Fibroblast of the aortic adventitia (primary cell): Measurements from ENCODE around the gene RASA1. TPM values are rescaled to one million over a fixed set of nuclear protein-coding genes. Genes with fewer than 3 reads are reported as not detected.
A peak's percentile ranks its signal among the peaks of the same experiment; 100 is the strongest.

ENCODE experiments used
- DNase-seq: peaks from one replicate; pipeline ENCODE4 v3.0.0-alpha.2; 2010; ENCODE audit warnings: low read depth
- H3K4me3 ChIP-seq: 2 replicates; pipeline ENCODE4 v1.5.1; 2011; ENCODE audit warnings: low read depth, mild to moderate bottlenecking, control low read depth, low read length, moderate library complexity
- total RNA-seq: library from RNA; depleted of rRNA; stranded (reverse); fragments of >200 nt; gene quantifications from 2 replicates; pipeline ENCODE4 v1.2.3, GENCODE V29; 2012; ENCODE audit warnings: low replicate concordance
- TF ChIP-seq, protein P1 (sequence below): IDR thresholded peaks from 2 replicates; pipeline ENCODE4 v1.5.1; 2011; ENCODE audit warnings: mild to moderate bottlenecking, low read length, control low read depth, inconsistent platforms; ENCODE audit not compliant: insufficient read depth

The RASA1 gene
- total RNA-seq, 1 donor = 46.2 TPM

DNA sequence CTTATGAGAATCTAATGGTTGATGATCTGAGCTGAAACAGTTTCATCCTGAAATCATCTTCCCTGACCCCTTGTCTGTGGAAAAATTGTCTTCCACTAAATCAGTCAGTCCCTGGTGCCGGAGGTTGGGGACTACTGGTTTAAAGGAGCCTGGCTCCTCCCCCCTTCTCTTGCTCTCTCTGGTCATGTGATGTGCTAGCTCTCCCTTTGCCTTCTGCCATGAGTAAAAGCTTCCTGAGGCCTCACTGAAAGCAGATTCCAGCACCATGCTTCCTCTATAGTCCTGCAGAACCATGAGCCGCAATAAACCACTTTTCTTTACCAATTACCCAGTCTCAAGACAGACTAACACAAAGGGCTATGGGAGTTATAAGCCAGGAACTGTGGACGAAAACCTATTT is 54.7 kb downstream of the RASA1 start:
- no peak overlapping the region for H3K4me3 ChIP-seq
- DNase-seq = no peak
- TF ChIP-seq, protein P1, sequence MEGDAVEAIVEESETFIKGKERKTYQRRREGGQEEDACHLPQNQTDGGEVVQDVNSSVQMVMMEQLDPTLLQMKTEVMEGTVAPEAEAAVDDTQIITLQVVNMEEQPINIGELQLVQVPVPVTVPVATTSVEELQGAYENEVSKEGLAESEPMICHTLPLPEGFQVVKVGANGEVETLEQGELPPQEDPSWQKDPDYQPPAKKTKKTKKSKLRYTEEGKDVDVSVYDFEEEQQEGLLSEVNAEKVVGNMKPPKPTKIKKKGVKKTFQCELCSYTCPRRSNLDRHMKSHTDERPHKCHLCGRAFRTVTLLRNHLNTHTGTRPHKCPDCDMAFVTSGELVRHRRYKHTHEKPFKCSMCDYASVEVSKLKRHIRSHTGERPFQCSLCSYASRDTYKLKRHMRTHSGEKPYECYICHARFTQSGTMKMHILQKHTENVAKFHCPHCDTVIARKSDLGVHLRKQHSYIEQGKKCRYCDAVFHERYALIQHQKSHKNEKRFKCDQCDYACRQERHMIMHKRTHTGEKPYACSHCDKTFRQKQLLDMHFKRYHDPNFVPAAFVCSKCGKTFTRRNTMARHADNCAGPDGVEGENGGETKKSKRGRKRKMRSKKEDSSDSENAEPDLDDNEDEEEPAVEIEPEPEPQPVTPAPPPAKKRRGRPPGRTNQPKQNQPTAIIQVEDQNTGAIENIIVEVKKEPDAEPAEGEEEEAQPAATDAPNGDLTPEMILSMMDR = no peak

DNA sequence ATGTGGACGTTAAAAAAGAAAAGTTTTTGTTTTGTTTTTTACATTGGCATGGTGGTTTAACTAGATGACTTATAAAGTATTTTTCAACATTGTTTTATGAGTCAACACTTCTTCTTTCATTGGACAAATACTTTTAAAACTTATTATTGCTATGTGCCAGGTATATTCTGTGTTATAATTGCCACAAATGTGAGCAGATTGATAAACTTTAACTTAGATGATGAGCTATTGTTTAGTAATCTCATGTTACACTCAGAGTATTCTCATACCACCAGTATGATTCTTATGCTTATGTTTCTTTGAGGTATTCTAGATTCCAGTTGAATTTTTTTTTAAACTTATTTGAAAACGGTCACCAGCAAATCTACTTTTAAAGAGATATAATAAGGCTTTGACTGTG is 60.3 kb downstream of the RASA1 start:
- H3K4me3 ChIP-seq = no peak overlapping the region
- peak; percentile 9 for DNase-seq
- TF ChIP-seq, protein P1 = no peak

DNA sequence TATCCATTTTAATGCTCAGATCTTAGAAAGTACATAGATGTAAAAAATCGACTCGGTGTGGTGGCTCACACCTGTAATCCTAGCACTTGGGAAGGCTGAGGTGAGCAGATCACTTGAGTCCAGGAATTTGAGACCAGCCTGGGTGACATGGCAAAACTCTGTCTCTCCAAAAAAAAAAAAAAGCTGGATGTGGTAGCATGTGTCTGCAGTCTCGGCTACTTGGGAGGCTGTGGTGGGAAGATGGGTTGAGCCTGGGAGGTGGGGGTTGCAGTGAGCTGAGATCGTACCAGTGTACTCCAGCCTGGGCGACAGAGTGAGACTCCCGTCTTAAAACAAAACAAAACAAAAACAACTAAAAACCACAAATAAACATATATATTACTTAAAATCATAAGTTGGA is 61.4 kb downstream of the RASA1 start:
- no peak for DNase-seq
- TF ChIP-seq, protein P1 = no peak
- no peak overlapping the region for H3K4me3 ChIP-seq

DNA sequence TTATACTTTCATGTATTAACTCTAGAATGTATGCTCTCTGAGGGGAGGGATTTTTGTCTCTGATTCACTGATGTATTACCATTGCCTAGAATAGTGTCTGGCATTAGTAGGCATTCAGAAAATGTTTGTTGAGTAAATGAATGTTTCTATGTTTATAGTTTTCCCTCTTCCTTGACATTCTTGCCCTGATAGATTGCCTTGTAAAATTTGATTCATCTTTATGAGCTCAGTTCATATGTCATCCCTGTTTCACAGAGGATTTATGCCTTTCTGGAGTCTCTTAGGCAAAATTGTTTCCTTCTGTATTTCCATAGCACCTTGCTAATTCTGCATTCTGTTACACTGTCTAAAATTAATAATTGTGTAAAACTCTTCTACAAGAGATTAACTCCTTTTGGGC is 72.3 kb downstream of the RASA1 start:
- TF ChIP-seq, protein P1 = no peak
- H3K4me3 ChIP-seq = no peak overlapping the region
- no peak for DNase-seq

DNA sequence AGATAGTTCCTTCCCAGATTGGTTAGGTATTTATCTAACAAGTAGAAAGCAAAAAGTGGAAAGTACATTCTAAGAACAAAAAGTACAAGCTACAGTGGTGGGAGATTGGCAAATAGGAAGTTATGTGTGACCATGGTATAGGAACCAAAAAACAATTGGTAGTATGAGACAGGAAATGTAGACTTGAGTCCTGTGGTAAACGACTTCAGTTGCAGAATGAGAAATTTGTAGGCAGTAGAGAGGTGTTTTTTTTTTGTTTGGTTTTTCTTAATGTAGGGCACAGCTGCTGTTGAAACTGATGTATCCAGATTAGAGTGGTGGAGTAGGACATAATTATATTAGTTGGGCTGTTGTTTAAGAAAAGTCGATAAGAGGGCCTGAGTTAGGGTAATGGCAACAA is 73.0 kb downstream of the RASA1 start:
- no peak for DNase-seq
- TF ChIP-seq, protein P1 = no peak
- H3K4me3 ChIP-seq = no peak overlapping the region

DNA sequence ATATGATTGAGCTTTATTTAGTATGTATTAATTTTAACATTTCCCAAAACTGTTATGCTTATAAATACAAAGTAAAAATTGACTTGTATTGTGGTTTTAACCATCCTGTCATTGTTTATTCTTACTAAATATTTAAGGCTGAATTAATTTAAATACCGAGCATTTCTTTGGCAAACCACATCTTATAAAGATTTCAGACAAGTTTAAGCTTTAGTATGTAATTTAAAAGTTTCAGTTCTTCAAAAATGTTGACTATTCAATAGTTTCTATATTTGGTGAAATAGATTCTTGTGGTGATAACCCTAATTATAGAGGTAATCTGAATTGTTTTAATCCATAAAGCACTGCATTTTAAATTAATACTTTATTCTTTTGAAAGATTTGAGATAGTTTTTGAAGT is 79.6 kb downstream of the RASA1 start:
- no peak for DNase-seq
- H3K4me3 ChIP-seq = no peak overlapping the region
- TF ChIP-seq, protein P1 = no peak

DNA sequence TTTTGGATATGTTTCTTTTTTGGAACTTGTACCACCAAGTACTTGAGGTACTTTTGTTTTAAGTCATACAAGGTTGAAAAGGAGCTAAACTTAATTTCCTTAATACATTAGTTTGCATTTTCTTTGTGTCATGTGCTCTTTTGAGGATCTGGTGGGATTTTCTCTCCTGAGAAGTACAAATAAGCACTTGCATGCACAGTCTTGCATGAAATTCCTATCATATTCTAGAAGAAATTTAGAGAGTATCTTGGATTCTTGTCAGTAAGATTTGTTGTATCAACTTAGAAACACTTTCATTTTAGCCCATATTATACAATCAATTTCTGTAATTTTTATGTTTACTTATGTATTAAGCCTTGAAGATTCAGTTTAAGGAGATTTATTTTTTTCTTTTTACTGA is 80.2 kb downstream of the RASA1 start:
- TF ChIP-seq, protein P1 = no peak
- no peak for DNase-seq
- H3K4me3 ChIP-seq = no peak overlapping the region
